Panc1 (cell line): ENCODE results near the gene HPCAL1. TPM values are rescaled to one million over a fixed set of nuclear protein-coding genes. Genes with fewer than 3 reads are reported as not detected.

ENCODE experiments used
- ATAC-seq: fragments of 200-7000 bp; cut with Tn5 transposase; 2 replicates; pipeline ENCODE4 v1.9.1; 2020; ENCODE audit warnings: mild to moderate bottlenecking, moderate library complexity
- BruUV-seq: library from RNA; stranded (reverse); fragments of 400-500 nt; replicated peaks from 2 replicates; lab custom pipeline; 2021; lab: Mats Ljungman, UMichigan
- CTCF ChIA-PET: fragments of 300-600 bp; sonication (Branson Sonifier 250); formaldehyde crosslinking; loops from one replicate; lab custom pipeline; 2022; ENCODE audit warnings: antibody characterized with exemption; lab: Charles Lee
- POLR2A ChIA-PET: fragments of 300-600 bp; sonication (Branson Sonifier 250); formaldehyde crosslinking; loops from one replicate; lab custom pipeline; 2022; ENCODE audit warnings: antibody characterized with exemption; lab: Charles Lee
- DNase-seq: peaks from one replicate; pipeline ENCODE4 v3.0.0-alpha.2; 2010; ENCODE audit warnings: low read depth, low spot score
- H3K27ac ChIP-seq: 2 replicates; pipeline ENCODE4 v1.5.1; 2011; ENCODE audit warnings: mild to moderate bottlenecking, low read length, inconsistent platforms
- H3K27me3 ChIP-seq: fragments of 200-500 bp; sonication (Bioruptor generic); 2 replicates; pipeline ENCODE4 v1.6.0; 2014; ENCODE audit warnings: low read length, inconsistent platforms; ENCODE audit not compliant: control insufficient read depth, insufficient read depth
- H3K36me3 ChIP-seq: fragments of 200-500 bp; sonication (Bioruptor generic); 2 replicates; pipeline ENCODE4 v1.5.1; 2014; ENCODE audit warnings: inconsistent platforms, mild to moderate bottlenecking, low read length, moderate library complexity; ENCODE audit not compliant: control insufficient read depth, insufficient read depth
- H3K4me1 ChIP-seq: 2 replicates; pipeline ENCODE4 v1.5.1; 2011; ENCODE audit warnings: inconsistent platforms, mild to moderate bottlenecking, low read length, moderate library complexity; ENCODE audit not compliant: control insufficient read depth, insufficient read depth
- H3K4me3 ChIP-seq, 2 experiments: 2 replicates each; pipeline ENCODE4 v1.5.1; 2011 to 2012; ENCODE audit warnings: low read depth in 2 of 2, low read length in 2 of 2, mild to moderate bottlenecking in 2 of 2, inconsistent platforms in 1 of 2, moderate library complexity in 1 of 2
- H3K9me3 ChIP-seq: fragments of 200-500 bp; sonication (Bioruptor generic); 2 replicates; pipeline ENCODE4 v1.5.1; 2014; ENCODE audit warnings: low read depth, mild to moderate bottlenecking, inconsistent platforms, low read length, moderate library complexity; ENCODE audit not compliant: control insufficient read depth, insufficient read depth
- POLR2AphosphoS5 ChIP-seq: IDR thresholded peaks from 2 replicates; pipeline ENCODE4 v1.6.1; 2012; ENCODE audit warnings: mild to moderate bottlenecking, low read depth, low read length, moderate library complexity
- SIN3A ChIP-seq: IDR thresholded peaks from 2 replicates; pipeline ENCODE4 v1.6.1; 2012; ENCODE audit warnings: low read depth, mild to moderate bottlenecking, low read length, moderate library complexity, borderline replicate concordance; ENCODE audit not compliant: insufficient read depth
- TCF7L2 ChIP-seq: IDR thresholded peaks from 2 replicates; pipeline ENCODE4 v1.6.1; 2011; ENCODE audit warnings: mild to moderate bottlenecking, low read depth, low read length, inconsistent platforms
- in situ Hi-C: cut with HindIII; loops from 2 replicates; pipeline ENCODE4 v1.10.0; 2016; ENCODE audit warnings: low sequenced_read_pairs, low pct_unique_long_range_greater_than_20kb
- intact Hi-C: fragments of 100-400 bp; cut with micrococcal nuclease; formaldehyde crosslinking; loops from one replicate; pipeline ENCODE4 v1.10.0; 2022; ENCODE audit not compliant: unreplicated experiment
- total RNA-seq: library from RNA; stranded (reverse); gene quantifications from one replicate; pipeline ENCODE4 v1.2.1, GENCODE V29; 2021; ENCODE audit not compliant: unreplicated experiment
- TF ChIP-seq, protein P1 (sequence below): fragments of 450-650 bp; IDR thresholded peaks from 2 replicates; pipeline ENCODE4 v1.5.1; 2017; ENCODE audit warnings: mild to moderate bottlenecking
- TF ChIP-seq, protein P2 (sequence below), 2 experiments: IDR thresholded peaks; 2 replicates each; pipeline ENCODE4 v1.6.1; 2011 to 2012; ENCODE audit warnings: low read depth in 2 of 2, control low read depth in 1 of 2, low read length in 1 of 2, mild to moderate bottlenecking in 1 of 2, moderate library complexity in 1 of 2; ENCODE audit not compliant: insufficient read depth in 1 of 2

The HPCAL1 gene
- total RNA-seq, 1 experiment from 2014 or later = 234 TPM

DNA sequence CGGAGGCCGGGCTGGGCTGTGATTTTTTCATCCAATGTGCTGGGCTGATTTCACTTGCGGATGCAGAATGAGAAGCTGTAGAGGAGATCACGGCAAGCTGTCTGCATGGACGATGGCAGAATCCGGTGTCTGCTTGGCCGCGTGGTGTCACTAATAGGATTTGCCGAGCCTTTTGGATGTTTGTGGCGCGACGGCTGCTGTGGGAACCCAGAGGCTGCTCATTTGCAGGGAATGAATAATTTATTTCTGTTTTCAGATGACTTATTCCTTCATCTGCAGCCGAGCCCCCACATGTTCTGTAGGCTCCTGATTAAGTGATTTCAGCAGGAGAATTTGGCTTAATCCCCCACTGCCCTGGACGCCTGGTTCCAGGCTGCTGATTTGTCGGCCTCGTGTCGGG is 82.8 kb downstream of the HPCAL1 start:
- ChIA-PET POLR2A (interaction anchor here (0.5 to 1.0 kb wide), 3 partner anchors 23 to 545 kb away, joined by 5 to 7 read pairs (median 6); no protein-coding TSS in a partner anchor), CTCF (no interaction called here)
- ATAC-seq = peak; percentile 17
- no peak for DNase-seq
- intact Hi-C loops (no loop called here), in situ Hi-C loops (no loop called here)
- TF ChIP-seq, protein P1, sequence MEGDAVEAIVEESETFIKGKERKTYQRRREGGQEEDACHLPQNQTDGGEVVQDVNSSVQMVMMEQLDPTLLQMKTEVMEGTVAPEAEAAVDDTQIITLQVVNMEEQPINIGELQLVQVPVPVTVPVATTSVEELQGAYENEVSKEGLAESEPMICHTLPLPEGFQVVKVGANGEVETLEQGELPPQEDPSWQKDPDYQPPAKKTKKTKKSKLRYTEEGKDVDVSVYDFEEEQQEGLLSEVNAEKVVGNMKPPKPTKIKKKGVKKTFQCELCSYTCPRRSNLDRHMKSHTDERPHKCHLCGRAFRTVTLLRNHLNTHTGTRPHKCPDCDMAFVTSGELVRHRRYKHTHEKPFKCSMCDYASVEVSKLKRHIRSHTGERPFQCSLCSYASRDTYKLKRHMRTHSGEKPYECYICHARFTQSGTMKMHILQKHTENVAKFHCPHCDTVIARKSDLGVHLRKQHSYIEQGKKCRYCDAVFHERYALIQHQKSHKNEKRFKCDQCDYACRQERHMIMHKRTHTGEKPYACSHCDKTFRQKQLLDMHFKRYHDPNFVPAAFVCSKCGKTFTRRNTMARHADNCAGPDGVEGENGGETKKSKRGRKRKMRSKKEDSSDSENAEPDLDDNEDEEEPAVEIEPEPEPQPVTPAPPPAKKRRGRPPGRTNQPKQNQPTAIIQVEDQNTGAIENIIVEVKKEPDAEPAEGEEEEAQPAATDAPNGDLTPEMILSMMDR = no peak
- no peak for TF ChIP-seq POLR2AphosphoS5
- no peak for TF ChIP-seq TCF7L2
- TF ChIP-seq, protein P2, sequence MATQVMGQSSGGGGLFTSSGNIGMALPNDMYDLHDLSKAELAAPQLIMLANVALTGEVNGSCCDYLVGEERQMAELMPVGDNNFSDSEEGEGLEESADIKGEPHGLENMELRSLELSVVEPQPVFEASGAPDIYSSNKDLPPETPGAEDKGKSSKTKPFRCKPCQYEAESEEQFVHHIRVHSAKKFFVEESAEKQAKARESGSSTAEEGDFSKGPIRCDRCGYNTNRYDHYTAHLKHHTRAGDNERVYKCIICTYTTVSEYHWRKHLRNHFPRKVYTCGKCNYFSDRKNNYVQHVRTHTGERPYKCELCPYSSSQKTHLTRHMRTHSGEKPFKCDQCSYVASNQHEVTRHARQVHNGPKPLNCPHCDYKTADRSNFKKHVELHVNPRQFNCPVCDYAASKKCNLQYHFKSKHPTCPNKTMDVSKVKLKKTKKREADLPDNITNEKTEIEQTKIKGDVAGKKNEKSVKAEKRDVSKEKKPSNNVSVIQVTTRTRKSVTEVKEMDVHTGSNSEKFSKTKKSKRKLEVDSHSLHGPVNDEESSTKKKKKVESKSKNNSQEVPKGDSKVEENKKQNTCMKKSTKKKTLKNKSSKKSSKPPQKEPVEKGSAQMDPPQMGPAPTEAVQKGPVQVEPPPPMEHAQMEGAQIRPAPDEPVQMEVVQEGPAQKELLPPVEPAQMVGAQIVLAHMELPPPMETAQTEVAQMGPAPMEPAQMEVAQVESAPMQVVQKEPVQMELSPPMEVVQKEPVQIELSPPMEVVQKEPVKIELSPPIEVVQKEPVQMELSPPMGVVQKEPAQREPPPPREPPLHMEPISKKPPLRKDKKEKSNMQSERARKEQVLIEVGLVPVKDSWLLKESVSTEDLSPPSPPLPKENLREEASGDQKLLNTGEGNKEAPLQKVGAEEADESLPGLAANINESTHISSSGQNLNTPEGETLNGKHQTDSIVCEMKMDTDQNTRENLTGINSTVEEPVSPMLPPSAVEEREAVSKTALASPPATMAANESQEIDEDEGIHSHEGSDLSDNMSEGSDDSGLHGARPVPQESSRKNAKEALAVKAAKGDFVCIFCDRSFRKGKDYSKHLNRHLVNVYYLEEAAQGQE (IDR thresholded peaks at IDR 0.05; ENCODE audit: insufficient read depth in 1 of 2, low read depth in 2 of 2, low read length in 1 of 2) = no peak
- no peak for TF ChIP-seq SIN3A
- no peaks in the 10 kb centered on the region for H3K27me3 ChIP-seq
- H3K4me3 ChIP-seq = peak overlapping the region in 1 of 2 experiments; percentile 21; a peak in 2 of 4 replicates
- H3K9me3 ChIP-seq = no peaks in the 10 kb centered on the region
- H3K4me1 ChIP-seq = peaks cover 100% of the 10 kb centered on the region
- H3K27ac ChIP-seq = peak overlapping the region; percentile 95
- no TSS peak for BruUV-seq
- no peaks in the 10 kb centered on the region for H3K36me3 ChIP-seq

DNA sequence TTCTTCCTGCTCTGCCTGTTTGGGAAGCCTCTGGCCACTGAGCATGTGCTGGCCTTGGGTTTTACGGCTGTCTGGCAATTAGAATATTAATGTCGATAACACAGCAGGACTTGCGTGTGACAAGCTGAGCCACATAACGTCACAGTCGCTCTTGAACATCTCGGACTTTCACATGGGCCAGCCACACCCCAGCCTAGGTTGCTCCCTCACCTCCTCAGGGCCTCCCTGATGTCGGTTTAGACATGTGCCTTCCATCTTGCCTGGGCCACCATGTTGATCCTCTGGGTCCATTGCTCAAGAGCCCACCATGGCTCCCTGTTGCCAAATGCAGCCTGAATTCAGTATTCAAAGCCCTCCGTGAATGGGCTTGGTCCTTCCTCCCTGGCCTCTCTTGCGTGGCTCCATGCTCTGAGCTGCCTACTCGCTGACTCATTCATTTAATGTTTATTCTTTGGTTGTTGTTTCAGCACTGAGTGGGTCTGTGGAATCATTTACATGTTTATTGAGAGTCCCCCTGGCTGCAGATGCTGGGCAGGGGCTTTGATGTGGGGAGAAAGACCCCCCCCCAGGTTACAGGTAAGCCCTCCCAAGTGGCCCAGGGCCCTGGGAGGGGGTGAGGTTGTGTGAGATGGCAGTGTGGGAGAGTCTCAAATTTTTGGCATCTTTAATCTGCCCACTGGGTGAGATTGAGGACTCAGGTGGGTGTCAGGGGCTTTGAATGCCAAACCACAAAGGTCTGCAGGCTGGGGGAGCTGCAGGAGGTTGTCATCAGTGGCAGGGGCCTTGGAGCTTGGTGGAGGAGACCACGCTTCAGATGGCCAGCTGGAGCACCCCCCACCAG is 83.4 kb downstream of the HPCAL1 start:
- TF ChIP-seq, protein P1 = no peak
- TF ChIP-seq TCF7L2 = peak; percentile 51
- in situ Hi-C loops (no loop called here), intact Hi-C loops (no loop called here)
- Histone ChIP-seq H3K27me3 (no peaks in the 10 kb centered on the region), H3K27ac (peak overlapping the region; percentile 95), H3K4me3 (peak overlapping the region in 1 of 2 experiments; percentile 21; a peak in 2 of 4 replicates), H3K36me3 (no peaks in the 10 kb centered on the region), H3K9me3 (no peaks in the 10 kb centered on the region), H3K4me1 (peaks cover 100% of the 10 kb centered on the region)
- ATAC-seq = peak; percentile 46; the same call in 1 of the 2 replicates
- DNase-seq = no peak
- ChIA-PET CTCF (no interaction called here), POLR2A (interaction anchor here (0.6 to 0.7 kb wide), 2 partner anchors 19 to 49 kb away, joined by 3 to 6 read pairs; no protein-coding TSS in a partner anchor)
- no TSS peak for BruUV-seq
